ENCODE data around the gene SIAH2. TPM values are rescaled to one million over a fixed set of nuclear protein-coding genes. Genes with fewer than 3 reads are reported as not detected.

The SIAH2 gene, protein sequence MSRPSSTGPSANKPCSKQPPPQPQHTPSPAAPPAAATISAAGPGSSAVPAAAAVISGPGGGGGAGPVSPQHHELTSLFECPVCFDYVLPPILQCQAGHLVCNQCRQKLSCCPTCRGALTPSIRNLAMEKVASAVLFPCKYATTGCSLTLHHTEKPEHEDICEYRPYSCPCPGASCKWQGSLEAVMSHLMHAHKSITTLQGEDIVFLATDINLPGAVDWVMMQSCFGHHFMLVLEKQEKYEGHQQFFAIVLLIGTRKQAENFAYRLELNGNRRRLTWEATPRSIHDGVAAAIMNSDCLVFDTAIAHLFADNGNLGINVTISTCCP
- total RNA-seq, result 18.2 and 18.5 TPM in 2 replicates
- long read RNA-seq, partial matches to known transcripts, result 5 of 6 reads
- long read RNA-seq, other reads (novel, unspliced or antisense), result 0 of 6 reads

DNA sequence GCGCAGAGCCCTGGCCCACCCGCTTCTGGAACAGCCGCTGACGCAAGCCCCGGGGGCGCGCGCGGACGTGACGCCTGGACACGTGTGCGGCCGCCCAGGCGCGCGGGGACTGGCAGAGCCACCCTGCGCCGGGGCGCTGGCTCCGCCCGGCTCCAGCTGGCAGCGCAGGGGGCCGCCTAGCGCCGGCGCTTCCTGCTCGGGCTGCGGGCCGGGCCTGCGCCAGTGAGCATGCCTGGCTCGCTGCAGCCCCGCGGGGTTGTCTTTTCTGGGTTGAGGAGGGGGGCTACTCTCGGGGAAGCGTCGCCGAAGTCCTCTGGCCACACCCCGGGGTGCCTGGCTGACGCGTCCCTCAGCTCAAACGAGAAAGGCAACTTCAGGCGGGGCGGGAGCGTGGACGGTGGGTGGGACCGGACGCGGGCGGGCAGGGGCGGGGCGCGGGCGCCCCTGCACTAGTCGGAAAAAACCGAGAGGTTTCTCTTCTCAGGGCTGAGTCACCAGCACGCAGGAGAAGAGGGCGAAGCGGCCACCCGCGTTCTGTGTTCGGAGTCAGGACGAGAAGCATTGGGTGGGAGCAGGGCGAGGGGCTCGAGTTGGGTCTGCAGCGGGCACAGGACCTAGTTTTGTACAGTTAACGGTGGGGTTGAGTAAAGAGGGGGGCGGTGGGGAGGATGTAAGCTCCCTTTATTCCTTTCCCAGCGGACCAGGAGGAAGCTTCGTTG, at the start of gene SIAH2:
TSS of gene SIAH2 (minus strand) at position 48 of the 719 bp plus-strand sequence. CDS start 320 bp downstream, outside the sequence.
- Mint-ChIP-seq H3K27ac (ENCODE audit: unreplicated experiment) (peak within 1 kb of the TSS; percentile 98), H3K4me3 (peak within 1 kb of the TSS; percentile 98), H3K4me1 (peaks cover 30% of the 10 kb centered on the region), H3K36me3 (ENCODE audit: low read depth) (no peaks in the 10 kb centered on the region), H3K9me3 (no peaks in the 10 kb centered on the region), H3K27me3 (ENCODE audit: low read depth) (peaks cover 5% of the 10 kb centered on the region)
- DNase-seq (ENCODE audit: low read depth, low spot score), result peak; percentile 65
- TF ChIP-seq, protein P1, sequence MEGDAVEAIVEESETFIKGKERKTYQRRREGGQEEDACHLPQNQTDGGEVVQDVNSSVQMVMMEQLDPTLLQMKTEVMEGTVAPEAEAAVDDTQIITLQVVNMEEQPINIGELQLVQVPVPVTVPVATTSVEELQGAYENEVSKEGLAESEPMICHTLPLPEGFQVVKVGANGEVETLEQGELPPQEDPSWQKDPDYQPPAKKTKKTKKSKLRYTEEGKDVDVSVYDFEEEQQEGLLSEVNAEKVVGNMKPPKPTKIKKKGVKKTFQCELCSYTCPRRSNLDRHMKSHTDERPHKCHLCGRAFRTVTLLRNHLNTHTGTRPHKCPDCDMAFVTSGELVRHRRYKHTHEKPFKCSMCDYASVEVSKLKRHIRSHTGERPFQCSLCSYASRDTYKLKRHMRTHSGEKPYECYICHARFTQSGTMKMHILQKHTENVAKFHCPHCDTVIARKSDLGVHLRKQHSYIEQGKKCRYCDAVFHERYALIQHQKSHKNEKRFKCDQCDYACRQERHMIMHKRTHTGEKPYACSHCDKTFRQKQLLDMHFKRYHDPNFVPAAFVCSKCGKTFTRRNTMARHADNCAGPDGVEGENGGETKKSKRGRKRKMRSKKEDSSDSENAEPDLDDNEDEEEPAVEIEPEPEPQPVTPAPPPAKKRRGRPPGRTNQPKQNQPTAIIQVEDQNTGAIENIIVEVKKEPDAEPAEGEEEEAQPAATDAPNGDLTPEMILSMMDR (conservative IDR thresholded peaks at IDR 0.05), result no peak

DNA sequence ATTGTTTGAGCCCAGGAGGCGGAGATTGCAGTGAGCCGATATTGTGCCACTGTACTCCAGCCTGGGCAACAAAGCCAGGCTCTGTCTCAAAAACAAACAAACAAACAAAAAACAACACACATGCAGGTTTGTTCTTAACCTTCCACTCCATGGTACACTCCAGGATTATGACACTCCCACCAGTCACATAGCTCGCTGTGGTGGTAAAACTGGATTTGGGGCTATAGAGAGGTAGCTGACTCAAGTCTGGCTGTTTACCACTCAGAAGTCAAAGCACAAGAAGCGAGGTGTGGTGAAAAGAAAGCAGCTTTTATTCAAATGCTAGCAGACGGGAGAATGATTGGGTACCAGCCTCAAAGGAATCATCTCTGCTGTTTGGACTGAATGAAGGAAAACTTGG, 49.0 kb upstream of the SIAH2 start:
- no peak for DNase-seq (ENCODE audit: low read depth, low spot score)
- no peaks in the 10 kb centered on the region for H3K27me3 Mint-ChIP-seq (ENCODE audit: low read depth)

DNA sequence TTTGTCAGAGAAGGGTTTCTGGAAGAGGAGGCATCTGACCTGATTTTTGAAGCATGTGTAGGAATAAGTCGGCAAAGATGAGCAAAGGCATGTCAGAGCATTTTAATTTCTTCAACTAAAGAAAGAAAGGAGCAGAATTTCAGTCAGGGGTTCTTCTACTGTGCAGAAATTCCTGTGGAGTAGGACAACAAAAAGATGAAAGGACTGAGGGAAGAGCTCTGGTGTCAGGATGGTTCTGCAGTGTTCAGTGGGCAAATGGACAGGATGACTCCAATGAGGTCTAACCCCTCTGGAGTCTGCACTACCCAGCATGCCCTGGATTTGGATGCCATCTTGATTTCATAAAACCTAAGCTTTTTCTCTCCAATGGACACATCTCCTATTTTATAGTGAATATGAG, 47.7 kb upstream of the SIAH2 start:
- Mint-ChIP-seq H3K27me3 (ENCODE audit: low read depth) (no peaks in the 10 kb centered on the region), H3K36me3 (ENCODE audit: low read depth) (no peaks in the 10 kb centered on the region), H3K27ac (ENCODE audit: unreplicated experiment) (no peak overlapping the region), H3K4me1 (peaks cover 11% of the 10 kb centered on the region), H3K4me3 (no peak overlapping the region), H3K9me3 (peaks cover 2% of the 10 kb centered on the region)
- DNase-seq (ENCODE audit: low read depth, low spot score), result no peak
- TF ChIP-seq, protein P1 (conservative IDR thresholded peaks at IDR 0.05), result no peak

More for the DNA sequence above, 49.0 kb upstream of the SIAH2 start:
- Mint-ChIP-seq H3K9me3 (peaks cover 2% of the 10 kb centered on the region), H3K27ac (ENCODE audit: unreplicated experiment) (no peak overlapping the region), H3K4me3 (no peak overlapping the region), H3K4me1 (no peaks in the 10 kb centered on the region), H3K36me3 (ENCODE audit: low read depth) (no peaks in the 10 kb centered on the region)
- TF ChIP-seq, protein P1 (conservative IDR thresholded peaks at IDR 0.05), result no peak

DNA sequence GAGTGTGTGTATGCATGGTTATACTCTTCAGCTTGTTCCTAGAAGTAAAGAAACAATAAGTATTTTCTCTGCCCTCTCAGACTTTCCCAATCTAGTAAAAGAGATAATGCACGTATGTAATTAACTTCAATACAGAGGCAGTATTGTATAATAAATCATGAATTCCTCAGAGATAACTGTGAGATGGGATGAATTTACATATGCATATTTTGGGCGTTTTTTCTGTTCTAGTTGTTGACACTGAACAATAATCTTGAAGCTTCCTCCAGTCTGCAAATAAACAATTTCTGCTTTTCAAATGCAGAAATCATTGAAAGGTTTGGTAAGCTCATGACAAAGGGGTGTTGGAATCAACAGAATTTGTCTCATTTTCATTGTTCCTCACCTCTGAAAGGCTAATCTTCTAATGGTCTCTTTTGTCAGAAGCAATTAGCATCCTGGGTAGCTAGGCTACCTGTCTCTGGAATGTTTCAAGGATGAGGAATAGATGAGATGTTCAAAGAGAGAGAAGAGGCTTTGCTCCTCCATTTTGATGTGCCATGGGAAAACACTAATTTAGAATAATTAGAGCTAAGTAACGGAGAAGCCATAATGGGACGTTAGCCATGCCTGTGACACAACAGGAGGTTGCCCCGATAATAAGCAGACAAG, 43.3 kb upstream of the SIAH2 start:
- Mint-ChIP-seq H3K4me3 (no peak overlapping the region), H3K4me1 (peaks cover 19% of the 10 kb centered on the region), H3K27ac (ENCODE audit: unreplicated experiment) (no peak overlapping the region), H3K27me3 (ENCODE audit: low read depth) (no peaks in the 10 kb centered on the region), H3K9me3 (peaks cover 2% of the 10 kb centered on the region), H3K36me3 (ENCODE audit: low read depth) (no peaks in the 10 kb centered on the region)
- TF ChIP-seq, protein P1 (conservative IDR thresholded peaks at IDR 0.05), result no peak
- no peak for DNase-seq (ENCODE audit: low read depth, low spot score)

DNA sequence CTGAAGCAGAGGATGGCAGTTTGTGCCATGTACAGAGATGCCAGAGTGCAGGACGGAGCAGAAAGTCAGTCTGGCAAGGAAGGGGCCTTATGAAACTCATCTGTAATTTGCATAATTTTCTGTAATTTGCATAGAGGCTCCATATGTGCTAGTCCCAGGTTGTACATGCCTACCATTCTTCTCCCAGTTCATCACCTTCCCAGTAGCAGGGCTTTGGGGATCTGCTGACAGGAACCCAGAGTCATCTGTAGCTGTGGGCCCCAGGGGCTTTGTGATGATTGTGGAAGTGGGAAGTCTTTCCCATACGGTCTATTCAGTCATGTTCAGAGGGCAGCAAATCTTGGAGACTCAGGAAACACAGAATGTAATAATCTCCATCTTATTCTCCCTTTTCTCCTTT, 42.4 kb upstream of the SIAH2 start:
- Mint-ChIP-seq H3K27ac (ENCODE audit: unreplicated experiment) (no peak overlapping the region), H3K4me3 (no peak overlapping the region)

More for the DNA sequence above, 42.4 kb upstream of the SIAH2 start:
- H3K36me3 Mint-ChIP-seq (ENCODE audit: low read depth), result no peaks in the 10 kb centered on the region
- H3K27me3 Mint-ChIP-seq (ENCODE audit: low read depth), result no peaks in the 10 kb centered on the region
- DNase-seq (ENCODE audit: low read depth, low spot score), result no peak
- peaks cover 2% of the 10 kb centered on the region for H3K9me3 Mint-ChIP-seq
- H3K4me1 Mint-ChIP-seq, result peaks cover 19% of the 10 kb centered on the region
- TF ChIP-seq, protein P1 (conservative IDR thresholded peaks at IDR 0.05), result no peak
